B cell (primary cell): ENCODE measurements around the gene VTCN1. TPM values are rescaled to one million over a fixed set of nuclear protein-coding genes. Genes with fewer than 3 reads are reported as not detected.
A peak's percentile ranks its signal among the peaks of the same experiment; 100 is the strongest.

Experiments
- ATAC-seq: fragments of 200-7000 bp; cut with Tn5 transposase; one replicate; pipeline ENCODE4 v1.10.0; 2021; ENCODE audit warnings: low read depth, mild to moderate bottlenecking, moderate number of reproducible peaks, moderate library complexity
- CTCF ChIA-PET: fragments of 350-600 bp; sonication (Branson Sonifier 250); formaldehyde crosslinking; loops from one replicate; lab custom pipeline; 2021; ENCODE audit warnings: antibody characterized with exemption, inconsistent platforms; lab: Charles Lee
- POLR2A ChIA-PET: fragments of 350-600 bp; sonication (Branson Sonifier 250); formaldehyde crosslinking; loops from one replicate; lab custom pipeline; 2021; ENCODE audit warnings: antibody characterized with exemption; lab: Charles Lee
- DNase-seq: peaks from one replicate; pipeline ENCODE4 v3.0.0; 2013
- H2AFZ ChIP-seq: 2 replicates; pipeline ENCODE4 v1.6.1; 2012; ENCODE audit warnings: mild to moderate bottlenecking, low read depth, low read length; ENCODE audit not compliant: insufficient read depth, poor library complexity, severe bottlenecking
- H3K27ac ChIP-seq, 2 donors: 1 replicate in 1 of 2; 2 replicates in 1 of 2; pipeline ENCODE4 v1.5.1; 2012 to 2013; ENCODE audit warnings: low read length in 2 of 2, mild to moderate bottlenecking in 2 of 2, moderate library complexity in 1 of 2
- H3K27me3 ChIP-seq, 4 experiments: fragments of 200-600 bp in 1 of 4; sonication (generic) in 1 of 4; replicated peaks in 1 of 4; 1 replicate in 2 of 4; 2 replicates in 2 of 4; pipeline versions ENCODE4 v1.6.1 to v1.7.0; 2013 to 2016; ENCODE audit warnings: low read length in 3 of 4, mild to moderate bottlenecking in 2 of 4, mixed read lengths in 1 of 4, moderate library complexity in 1 of 4; ENCODE audit not compliant: insufficient read depth in 4 of 4, control insufficient read depth in 3 of 4; ENCODE audit errors: control extremely low read depth in 1 of 4
- H3K36me3 ChIP-seq, 2 experiments: replicated peaks in 1 of 2; 1 replicate in 1 of 2; 2 replicates in 1 of 2; pipeline versions ENCODE4 v1.6.1 to v1.7.1; 2013; ENCODE audit warnings: low read length in 1 of 2; ENCODE audit not compliant: insufficient read depth in 2 of 2, control insufficient read depth in 1 of 2; ENCODE audit errors: control extremely low read depth in 1 of 2, extremely low read depth in 1 of 2
- H3K4me1 ChIP-seq, 2 donors: fragments of 200-600 bp in 1 of 2; sonication (generic) in 1 of 2; 1 replicate in 1 of 2; 2 replicates in 1 of 2; pipeline versions ENCODE4 v1.5.1 to v1.6.1; 2013 to 2017; ENCODE audit warnings: low read length in 2 of 2; ENCODE audit not compliant: control insufficient read depth in 2 of 2, insufficient read depth in 2 of 2
- H3K4me2 ChIP-seq: replicated peaks from 2 replicates; pipeline ENCODE3; 2012; ENCODE audit warnings: mild to moderate bottlenecking, low read depth, low read length; ENCODE audit not compliant: poor library complexity, severe bottlenecking
- H3K4me3 ChIP-seq, 5 experiments: fragments of 200-600 bp in 1 of 5; sonication (generic) in 1 of 5; 1 replicate in 3 of 5; 2 replicates in 2 of 5; pipeline versions ENCODE4 v1.5.1 to v1.7.0; 2011 to 2016; ENCODE audit warnings: low read length in 4 of 5, mild to moderate bottlenecking in 4 of 5, low read depth in 2 of 5, control low read depth in 1 of 5, moderate library complexity in 1 of 5; ENCODE audit not compliant: insufficient read depth in 1 of 5; ENCODE audit errors: control extremely low read depth in 1 of 5, extremely low read depth in 1 of 5
- H3K79me2 ChIP-seq: fragments of 200-600 bp; sonication (generic); one replicate; pipeline ENCODE4 v1.6.0; 2016; ENCODE audit warnings: low read length; ENCODE audit not compliant: control insufficient read depth, insufficient read depth
- H3K9ac ChIP-seq: fragments of 200-600 bp; sonication (generic); 2 replicates; pipeline ENCODE4 v1.6.1; 2017; ENCODE audit warnings: mild to moderate bottlenecking, low read length, moderate library complexity
- H3K9me3 ChIP-seq, 3 donors: one replicate each; pipeline versions ENCODE4 v1.6.1 to v1.7.1; 2013; ENCODE audit warnings: low read length in 2 of 3; ENCODE audit not compliant: control insufficient read depth in 2 of 3, insufficient read depth in 1 of 3; ENCODE audit errors: control extremely low read depth in 1 of 3
- H4K20me1 ChIP-seq: 2 replicates; pipeline ENCODE4 v1.6.0; 2012; ENCODE audit warnings: mild to moderate bottlenecking, low read length; ENCODE audit not compliant: insufficient read depth, control insufficient read depth, poor library complexity, severe bottlenecking
- H3K27ac Mint-ChIP-seq: one replicate; pipeline ENCODE4 v1.8.0; 2021; ENCODE audit warnings: mixed read lengths
- H3K27me3 Mint-ChIP-seq: one replicate; pipeline ENCODE4 v1.8.0; 2021; ENCODE audit warnings: mixed read lengths
- H3K4me1 Mint-ChIP-seq: one replicate; pipeline ENCODE4 v1.8.0; 2021; ENCODE audit warnings: mixed read lengths
- H3K4me3 Mint-ChIP-seq: one replicate; pipeline ENCODE4 v1.8.0; 2021; ENCODE audit warnings: mixed read lengths
- H3K9me3 Mint-ChIP-seq: one replicate; pipeline ENCODE4 v1.8.0; 2022; ENCODE audit warnings: mixed read lengths; ENCODE audit not compliant: insufficient read depth
- EZH2 ChIP-seq: IDR thresholded peaks from 2 replicates; pipeline ENCODE4 v1.6.1; 2012; ENCODE audit warnings: borderline replicate concordance, low read depth, mild to moderate bottlenecking, moderate library complexity, low read length; ENCODE audit not compliant: insufficient read depth, poor library complexity, severe bottlenecking
- WGBS: methylation state at CpG from one replicate; pipeline ENCODE4 v1.1.5; 2013; ENCODE audit warnings: missing lambda C conversion rate; ENCODE audit not compliant: insufficient coverage; 5-methylcytosine and 5-hydroxymethylcytosine counted together
- intact Hi-C: fragments of 100-400 bp; cut with micrococcal nuclease; formaldehyde crosslinking; loops from one replicate; pipeline ENCODE4 v1.10.0; 2022
- polyA plus RNA-seq: library from polyadenylated mRNA; depleted of rRNA; stranded (reverse); fragments of >200 nt; gene quantifications from 2 replicates; pipeline ENCODE4 v1.2.3, GENCODE V29; 2012
- small RNA-seq: library from RNA; depleted of rRNA; stranded (forward); fragments of <200 nt; gene quantifications from one replicate; pipeline ENCODE3, GENCODE V24; 2012; ENCODE audit warnings: low replicate concordance, low read depth; ENCODE audit not compliant: insufficient read length
- total RNA-seq, 2 donors: library from RNA; stranded (reverse); fragments of 120-200 nt in 1 of 2; gene quantifications; 1 replicate in 1 of 2; 2 replicates in 1 of 2; pipeline versions ENCODE4 v1.2.3 to v1.2.4, GENCODE V29; 2013 to 2022
- TF ChIP-seq, protein P1 (sequence below): fragments of 200-600 bp; IDR thresholded peaks from one replicate; pipeline ENCODE4 v1.8.0; 2022; ENCODE audit warnings: antibody characterized with exemption, mild to moderate bottlenecking

Gene VTCN1
- total and polyA plus RNA-seq, 2 donors (not counting 1 experiment from before 2014, with no cell fraction given): not detected

DNA sequence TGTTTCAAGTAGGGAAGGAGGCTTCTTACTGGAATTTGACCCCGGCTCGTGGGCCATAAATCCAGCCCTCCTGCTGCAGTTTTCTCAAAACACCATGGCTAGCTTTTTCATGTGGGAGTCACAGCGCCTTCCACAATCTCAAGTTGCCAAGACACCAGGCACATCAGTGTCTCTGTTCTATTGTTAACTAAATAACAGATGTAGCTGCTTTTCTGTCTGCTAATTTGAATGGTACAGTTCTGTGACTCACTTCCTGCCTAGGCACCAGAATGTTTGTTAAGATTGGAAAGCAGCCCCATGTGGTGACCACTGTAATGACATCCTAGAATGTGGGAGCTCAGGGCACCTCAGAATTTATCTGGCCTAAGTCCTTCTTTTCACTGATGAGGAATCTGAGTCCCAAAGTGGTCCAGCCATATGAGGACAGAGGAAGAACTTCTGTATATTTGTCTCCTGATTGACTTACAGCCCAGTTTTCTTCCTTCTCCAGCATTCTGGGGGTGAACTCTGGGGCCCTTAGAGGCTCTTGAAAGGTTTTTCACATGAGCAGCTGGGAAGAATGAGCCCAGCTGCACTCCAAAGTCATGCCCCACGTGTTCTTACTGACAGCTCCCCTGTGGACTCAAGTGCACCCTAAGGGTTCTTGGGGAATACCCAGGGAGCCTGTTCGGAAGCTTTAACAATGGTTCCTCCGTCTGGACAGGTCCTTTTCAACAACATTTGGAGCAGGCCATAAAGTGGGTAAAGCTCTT, 116.7 kb downstream of the VTCN1 start:
- H2AFZ ChIP-seq: no peak overlapping the region
- Mint-ChIP-seq H3K27ac (no peak overlapping the region), H3K27me3 (no peaks in the 10 kb centered on the region), H3K4me3 (no peak overlapping the region), H3K4me1 (peaks cover 3% of the 10 kb centered on the region), H3K9me3 (no peaks in the 10 kb centered on the region)
- ChIA-PET CTCF (interaction anchor here (0.9 to 2.5 kb wide), 4 partner anchors 12 to 802 kb away, joined by 3 to 9 read pairs (median 3); no protein-coding TSS in a partner anchor), POLR2A (no interaction called here)
- H3K36me3 ChIP-seq: peaks cover 2 to 46% of the 10 kb centered on the region in 2 experiments
- no peaks in the 10 kb centered on the region for H4K20me1 ChIP-seq
- TF ChIP-seq EZH2: no peak
- TF ChIP-seq, protein P1, sequence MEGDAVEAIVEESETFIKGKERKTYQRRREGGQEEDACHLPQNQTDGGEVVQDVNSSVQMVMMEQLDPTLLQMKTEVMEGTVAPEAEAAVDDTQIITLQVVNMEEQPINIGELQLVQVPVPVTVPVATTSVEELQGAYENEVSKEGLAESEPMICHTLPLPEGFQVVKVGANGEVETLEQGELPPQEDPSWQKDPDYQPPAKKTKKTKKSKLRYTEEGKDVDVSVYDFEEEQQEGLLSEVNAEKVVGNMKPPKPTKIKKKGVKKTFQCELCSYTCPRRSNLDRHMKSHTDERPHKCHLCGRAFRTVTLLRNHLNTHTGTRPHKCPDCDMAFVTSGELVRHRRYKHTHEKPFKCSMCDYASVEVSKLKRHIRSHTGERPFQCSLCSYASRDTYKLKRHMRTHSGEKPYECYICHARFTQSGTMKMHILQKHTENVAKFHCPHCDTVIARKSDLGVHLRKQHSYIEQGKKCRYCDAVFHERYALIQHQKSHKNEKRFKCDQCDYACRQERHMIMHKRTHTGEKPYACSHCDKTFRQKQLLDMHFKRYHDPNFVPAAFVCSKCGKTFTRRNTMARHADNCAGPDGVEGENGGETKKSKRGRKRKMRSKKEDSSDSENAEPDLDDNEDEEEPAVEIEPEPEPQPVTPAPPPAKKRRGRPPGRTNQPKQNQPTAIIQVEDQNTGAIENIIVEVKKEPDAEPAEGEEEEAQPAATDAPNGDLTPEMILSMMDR: no peak
- no peaks in the 10 kb centered on the region for H3K27me3 ChIP-seq
- H3K9me3 ChIP-seq: no peaks in the 10 kb centered on the region
- peaks cover 0 to 2% of the 10 kb centered on the region in 2 donors for H3K4me1 ChIP-seq
- no peaks in the 10 kb centered on the region for H3K79me2 ChIP-seq
- WGBS: 95% methylated on average over 5 of the region's 6 CpGs
- H3K9ac ChIP-seq: no peak overlapping the region
- intact Hi-C loops: no loop called here
- H3K4me3 ChIP-seq: no peak overlapping the region
- ATAC-seq (peak; percentile 49), DNase-seq (peak; percentile 15)
- no peak overlapping the region for H3K27ac ChIP-seq
- H3K4me2 ChIP-seq: no peak overlapping the region

Small RNAs within 50 kb of the gene (small RNA-seq; reads per million reads assigned to genes)
- gene MIR942 (9.5 reads per million, percentile 82 among the genes with 10 or more reads in this experiment), gene RF00017 (not detected)

Other genes with a start within 250 kb of the VTCN1 start
- 0.75 TPM in 1 of 2 replicates, not detected in the other for gene CD101, start 209.2 kb downstream of the VTCN1 start, total RNA-seq
- 0.19 and 0.46 TPM in 2 replicates for gene CD101, start 209.2 kb downstream of the VTCN1 start, polyA plus RNA-seq
- 28.9 and 29.1 TPM in 2 replicates for gene TTF2, start 150.6 kb downstream of the VTCN1 start, total RNA-seq
- gene TTF2, start 150.6 kb downstream of the VTCN1 start, polyA plus RNA-seq: 11.3 and 18.8 TPM in 2 replicates
- gene TRIM45, start 89.2 kb downstream of the VTCN1 start, total RNA-seq: 2.5 and 2.6 TPM in 2 replicates
- gene TRIM45, start 89.2 kb downstream of the VTCN1 start, polyA plus RNA-seq: 0.64 and 0.72 TPM in 2 replicates
- 54.0 and 55.6 TPM in 2 replicates for gene MAN1A2, start 156.5 kb upstream of the VTCN1 start, total RNA-seq
- gene MAN1A2, start 156.5 kb upstream of the VTCN1 start, polyA plus RNA-seq: 4.6 and 7.0 TPM in 2 replicates